Skin of body (tissue), 2 donors: Measurements from ENCODE around the gene RAET1L. TPM values are rescaled to one million over a fixed set of nuclear protein-coding genes. Genes with fewer than 3 reads are reported as not detected.
"Not testable (repeated sequence)": the region's sequence is repeated elsewhere in the genome, so short reads cannot be mapped to it uniquely, and the experiment has no call there.

Experiments
- DNase-seq: peaks from one replicate; lab custom pipeline; 2025; lab: John Stamatoyannopoulos, UW
- total RNA-seq: library from RNA; depleted of rRNA; stranded (reverse); fragments of >200 nt; gene quantifications from one replicate; pipeline ENCODE4 v1.2.3, GENCODE V29; 2014

Gene RAET1L
- total RNA-seq, 1 donor from 2014 or later = 2.8 TPM

DNA sequence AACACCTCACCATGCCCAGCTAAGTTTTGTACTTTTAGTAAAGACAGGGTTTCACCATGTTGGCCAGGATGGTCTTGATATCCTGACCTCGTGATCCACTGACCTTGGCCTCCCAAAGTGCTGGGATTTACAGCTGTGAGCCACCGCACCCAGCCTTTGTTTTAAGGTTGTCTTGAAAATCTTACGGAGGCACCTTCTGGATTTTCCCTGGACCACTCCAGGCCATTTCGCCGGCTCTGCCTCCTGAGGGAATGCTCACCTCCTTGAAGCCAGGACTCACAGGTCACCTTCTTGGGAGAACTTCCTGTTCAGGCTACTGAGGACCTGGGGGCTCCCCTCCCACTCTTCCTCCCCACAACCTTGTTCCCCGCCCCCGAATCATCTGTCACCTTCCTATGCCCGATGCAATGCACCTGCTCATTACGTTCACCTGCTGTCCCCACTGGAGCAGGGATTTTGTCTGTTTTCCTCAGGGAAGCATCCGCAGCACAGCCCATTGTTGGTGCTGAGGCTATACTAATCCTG lies 19.4 kb upstream of the RAET1L start:
- no peak for DNase-seq

DNA sequence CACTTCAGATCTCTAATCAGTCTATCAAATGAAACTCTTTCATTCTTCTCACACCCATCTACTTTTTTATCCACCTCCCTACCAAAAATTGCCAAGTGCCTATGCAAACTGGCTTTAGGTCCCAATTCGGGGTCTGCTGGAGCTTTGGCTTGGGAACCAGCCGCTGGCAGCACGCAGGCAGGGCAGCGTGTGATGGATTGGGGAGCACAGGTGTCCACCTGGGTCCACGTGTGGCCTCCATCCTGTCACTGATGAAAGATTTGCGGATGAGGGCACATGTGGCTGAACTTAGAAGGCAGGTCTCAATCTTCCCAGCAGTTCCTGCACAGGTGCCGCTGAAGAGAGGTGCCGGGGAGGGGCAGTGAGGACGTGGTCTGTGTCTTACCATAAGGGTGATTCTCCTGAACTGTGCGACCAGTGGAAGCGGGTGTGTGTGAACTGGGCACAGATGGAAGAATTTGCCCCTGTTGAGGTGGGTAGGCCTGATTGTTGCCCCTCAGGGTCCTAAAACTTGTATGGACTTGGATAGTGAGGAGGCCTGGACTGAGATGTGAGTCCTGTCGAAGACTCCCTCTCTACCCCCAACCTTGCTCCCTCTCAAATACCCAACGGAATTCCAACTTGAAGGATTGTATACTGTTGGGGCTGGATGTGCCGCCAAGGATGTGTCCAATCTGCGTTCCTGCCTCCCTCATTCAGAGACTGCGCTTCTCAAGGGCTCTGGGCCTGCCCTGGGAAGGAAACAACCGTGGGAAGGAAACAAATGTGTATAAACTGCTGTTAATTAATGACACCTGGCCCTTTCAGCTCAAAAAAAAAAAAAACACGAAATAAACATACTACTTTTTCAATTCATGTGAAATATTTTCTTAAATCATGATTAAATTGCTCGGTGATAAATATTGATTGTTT lies 18.4 kb upstream of the RAET1L start:
- DNase-seq = no peak

DNA sequence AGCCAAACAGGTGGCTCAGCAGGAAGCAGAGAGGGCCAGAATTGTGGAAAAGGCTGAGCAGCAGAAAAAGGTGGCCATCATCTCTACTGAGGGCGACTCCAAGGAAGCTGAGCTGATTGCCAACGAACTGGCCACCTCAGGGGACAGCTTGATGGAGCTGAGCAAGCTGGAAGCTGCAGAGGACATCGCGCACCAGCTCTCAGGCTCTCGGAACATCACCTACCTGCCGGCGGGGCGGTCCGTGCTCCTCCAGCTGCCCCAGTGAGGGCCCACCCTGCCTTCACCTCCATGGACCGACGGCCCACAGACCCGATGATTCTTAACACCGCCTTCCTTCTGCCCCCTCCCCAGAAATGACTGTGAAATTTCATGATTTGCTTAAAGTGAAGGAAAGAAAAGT lies 17.8 kb upstream of the RAET1L start:
- no peak for DNase-seq

DNA sequence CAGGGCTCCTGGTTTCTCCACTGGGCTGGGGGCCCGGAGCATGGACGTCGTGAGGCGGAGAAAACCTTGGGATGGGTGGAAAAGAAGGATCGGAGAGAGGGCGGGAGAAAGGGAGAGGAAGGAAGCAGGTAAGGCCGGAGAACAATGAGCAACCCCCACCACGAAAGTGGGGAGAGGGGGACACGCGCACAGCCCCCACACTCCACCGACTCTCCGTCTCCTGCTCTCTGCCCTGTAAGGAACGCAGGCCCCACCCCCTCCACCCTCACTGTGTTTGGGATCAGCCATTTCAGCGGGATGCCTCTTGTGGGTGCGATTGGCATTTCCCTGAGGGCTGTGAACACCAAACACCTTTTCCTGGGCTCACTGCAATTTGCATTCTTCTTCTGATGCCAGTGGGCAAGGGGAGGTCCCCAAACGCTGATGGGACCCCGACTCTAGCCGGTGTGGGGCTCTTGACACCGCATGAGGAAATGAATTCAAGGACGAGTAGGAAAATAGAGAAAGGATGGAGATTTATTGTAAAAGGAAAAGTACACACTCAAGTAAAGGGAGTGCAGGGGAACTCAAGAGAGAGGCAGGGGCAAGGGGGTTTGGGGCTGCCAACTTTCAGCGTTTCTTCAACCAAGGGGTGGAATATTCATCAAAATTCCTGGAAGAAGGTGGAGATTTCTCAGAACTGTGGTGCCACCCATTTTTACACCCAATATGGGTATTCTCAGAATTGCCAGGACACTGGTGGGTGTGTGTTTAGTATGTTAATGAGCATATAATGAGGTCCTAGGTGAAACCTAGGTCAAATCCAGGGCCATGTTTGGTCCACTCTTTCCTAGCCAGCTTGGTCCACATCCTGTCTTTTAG lies 13.1 kb upstream of the RAET1L start:
- DNase-seq = no peak

DNA sequence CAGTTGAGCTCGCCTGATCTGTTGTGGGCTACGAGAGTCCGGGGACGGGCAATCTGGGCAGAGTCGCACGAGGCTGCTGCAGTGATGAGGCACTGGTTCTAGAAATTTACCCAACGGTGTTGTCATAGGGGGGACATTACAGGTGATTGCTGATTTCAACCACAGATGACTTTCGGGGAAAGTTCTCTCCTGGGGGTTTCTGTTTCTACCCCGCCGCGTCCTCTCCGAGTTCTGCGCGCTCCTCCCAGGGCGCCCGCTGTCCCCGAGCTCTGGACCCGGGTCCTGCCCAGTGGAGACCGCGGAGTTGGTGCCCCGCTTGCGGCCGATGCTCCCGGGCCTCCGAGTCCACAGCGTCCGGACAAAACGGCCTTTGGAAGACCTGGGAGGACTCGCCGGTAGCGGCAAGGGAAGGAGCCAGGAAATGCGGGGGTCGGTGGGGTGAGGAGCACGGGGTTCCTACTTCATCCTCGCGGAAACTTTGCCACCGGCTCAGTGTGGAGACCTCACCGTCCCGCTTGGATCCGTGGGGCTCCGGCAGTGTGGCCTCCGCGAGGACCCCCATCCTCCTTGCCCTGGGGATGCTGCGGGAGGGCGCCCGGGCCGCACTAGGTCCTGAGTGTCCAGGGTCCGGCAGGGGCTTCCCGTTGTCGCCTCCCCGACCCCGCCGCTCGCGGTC lies 12.3 kb upstream of the RAET1L start:
- no peak for DNase-seq

DNA sequence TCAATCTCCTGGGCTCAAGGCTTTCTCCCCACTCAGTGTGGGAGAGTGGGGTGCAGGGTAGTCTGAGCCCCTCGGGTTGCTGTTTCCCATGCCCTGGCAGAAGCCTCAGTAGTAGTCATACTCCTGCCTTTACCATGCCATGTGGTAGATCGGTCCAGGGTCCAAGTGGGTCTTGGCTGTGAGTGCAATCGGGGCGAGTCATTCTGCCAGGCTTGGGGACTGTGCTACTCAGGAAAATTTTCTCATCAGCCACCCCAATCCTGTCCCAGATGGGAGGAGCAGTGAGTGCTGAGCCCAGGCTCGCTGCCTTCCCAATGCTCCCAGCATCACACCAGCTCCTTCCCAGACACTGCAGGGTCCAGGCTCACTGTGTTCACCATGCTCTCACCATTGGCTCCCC lies 10.7 kb upstream of the RAET1L start:
- DNase-seq = no peak

DNA sequence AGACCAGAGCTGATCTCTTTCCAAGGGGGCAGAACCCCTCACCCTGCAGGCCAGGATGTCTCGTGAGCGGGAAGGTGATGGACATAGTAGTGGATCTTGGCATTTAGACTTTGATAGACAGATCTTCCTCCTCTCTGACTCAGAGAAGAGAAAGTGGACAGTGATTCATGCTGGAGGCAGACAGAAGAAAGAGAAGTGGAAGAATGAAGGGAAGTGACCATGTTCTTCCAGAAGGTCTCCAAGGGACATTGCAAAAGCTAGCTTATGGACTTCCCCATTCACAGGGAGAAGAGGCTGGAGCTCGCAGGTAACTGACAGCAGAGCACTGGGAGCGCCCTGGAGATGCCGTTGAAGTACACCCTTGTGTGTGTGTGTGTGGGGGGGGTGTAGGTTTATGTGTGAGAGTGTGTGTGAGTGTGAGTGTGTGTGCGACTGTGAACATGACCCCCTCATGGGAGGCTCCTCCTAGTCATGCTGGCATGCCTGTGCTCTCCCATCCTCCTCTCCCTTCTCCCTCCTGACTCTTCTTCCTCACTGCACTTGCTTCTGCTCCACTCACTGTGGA lies 8.0 kb upstream of the RAET1L start:
- no peak for DNase-seq

DNA sequence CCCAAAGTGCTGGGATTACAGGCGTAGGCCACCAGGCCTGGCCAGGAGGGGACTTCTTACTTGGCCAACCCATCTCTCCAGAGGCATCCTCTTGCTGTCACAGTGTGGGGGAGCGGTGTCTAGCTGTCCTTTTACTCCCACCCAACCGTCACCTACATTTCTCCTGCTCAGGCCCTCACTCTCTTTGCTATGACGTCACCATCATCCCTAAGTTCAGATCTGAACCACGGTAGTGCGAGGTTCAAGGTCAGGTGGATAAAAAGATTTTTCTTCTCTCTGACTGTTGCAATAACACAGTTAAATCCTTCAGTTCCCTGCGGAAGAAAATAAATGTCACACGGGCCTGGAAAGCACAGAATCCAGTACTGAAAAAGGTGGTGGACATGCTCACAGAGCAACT lies 7.3 kb upstream of the RAET1L start:
- DNase-seq = no peak

DNA sequence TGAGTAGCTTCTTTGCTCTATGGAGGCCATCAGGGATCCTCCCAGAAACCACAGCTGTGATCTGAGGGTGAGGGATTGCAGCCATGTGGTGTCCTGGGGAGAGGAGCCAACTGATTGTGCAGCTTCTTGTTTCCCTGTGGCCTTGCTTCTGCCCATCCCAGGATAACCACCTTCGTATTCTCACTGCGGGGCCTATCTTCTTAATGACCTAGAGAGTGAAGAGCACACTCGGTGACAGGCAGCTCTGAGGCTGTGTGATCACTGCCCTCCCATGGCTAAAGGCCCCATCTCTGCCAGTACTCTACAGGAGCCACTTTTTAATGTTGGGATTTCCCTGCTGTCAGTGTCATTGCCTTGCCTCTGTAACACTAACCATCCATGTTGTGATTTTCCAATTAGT lies 5.3 kb upstream of the RAET1L start:
- no peak for DNase-seq

DNA sequence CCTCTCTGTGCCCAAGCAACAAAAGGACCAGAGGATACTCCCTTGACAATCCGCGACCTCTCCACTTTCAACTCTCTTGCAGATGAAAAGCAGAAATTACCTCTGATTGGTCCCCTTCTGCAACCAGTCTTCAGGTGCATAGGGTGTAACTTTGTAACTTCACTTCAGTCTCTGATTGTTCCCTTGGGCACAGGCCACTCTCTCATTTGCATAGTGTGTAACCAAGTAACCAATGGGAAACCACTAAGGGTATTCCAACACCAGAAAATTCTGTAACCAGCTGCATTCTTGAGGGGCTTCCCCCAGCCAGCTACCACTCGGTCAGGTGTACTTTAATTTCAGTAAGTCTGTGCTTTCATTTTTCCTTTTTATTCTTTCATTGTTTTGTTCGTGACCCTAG lies 4.4 kb upstream of the RAET1L start:
- no peak for DNase-seq

DNA sequence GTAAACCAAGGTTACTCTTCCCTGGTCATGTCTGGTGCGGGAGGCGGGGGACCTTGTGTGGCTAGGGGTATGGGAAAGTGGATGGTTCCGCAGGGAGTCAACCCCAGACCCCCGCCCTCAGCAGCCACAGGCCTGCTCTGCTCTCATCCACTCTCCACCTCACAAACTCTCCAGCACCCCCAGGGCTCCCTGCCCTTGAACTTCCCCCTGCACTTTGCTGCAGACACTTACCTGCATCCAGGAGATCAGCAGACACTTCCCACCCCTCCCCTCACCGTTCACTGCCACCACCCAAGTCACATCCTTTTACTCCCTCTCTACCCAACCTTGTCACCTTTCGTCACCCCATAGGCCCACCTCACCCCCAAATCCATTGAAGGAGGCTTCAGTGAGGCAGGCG lies 3.9 kb upstream of the RAET1L start:
- no peak for DNase-seq

DNA sequence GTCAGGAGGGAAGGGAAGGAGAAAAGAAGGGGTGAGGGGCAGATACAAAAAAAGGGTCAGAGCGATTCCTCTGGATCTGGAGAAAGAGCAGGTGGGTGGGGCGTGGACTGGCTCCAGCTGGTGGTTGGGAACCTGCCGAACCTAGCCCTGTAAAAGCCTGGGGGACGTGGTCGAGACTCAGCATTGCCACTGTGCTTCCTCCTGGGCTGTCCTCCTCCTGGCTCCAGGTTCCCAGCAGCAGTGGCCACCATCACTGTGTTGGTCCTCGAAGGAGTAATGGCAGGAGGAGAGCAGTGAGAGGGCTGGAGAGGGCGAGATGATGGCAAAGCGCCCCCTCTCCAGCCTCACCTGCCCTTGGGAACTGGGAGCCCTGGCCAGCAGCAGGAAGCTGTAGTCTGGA lies 3.5 kb upstream of the RAET1L start:
- no peak for DNase-seq

DNA sequence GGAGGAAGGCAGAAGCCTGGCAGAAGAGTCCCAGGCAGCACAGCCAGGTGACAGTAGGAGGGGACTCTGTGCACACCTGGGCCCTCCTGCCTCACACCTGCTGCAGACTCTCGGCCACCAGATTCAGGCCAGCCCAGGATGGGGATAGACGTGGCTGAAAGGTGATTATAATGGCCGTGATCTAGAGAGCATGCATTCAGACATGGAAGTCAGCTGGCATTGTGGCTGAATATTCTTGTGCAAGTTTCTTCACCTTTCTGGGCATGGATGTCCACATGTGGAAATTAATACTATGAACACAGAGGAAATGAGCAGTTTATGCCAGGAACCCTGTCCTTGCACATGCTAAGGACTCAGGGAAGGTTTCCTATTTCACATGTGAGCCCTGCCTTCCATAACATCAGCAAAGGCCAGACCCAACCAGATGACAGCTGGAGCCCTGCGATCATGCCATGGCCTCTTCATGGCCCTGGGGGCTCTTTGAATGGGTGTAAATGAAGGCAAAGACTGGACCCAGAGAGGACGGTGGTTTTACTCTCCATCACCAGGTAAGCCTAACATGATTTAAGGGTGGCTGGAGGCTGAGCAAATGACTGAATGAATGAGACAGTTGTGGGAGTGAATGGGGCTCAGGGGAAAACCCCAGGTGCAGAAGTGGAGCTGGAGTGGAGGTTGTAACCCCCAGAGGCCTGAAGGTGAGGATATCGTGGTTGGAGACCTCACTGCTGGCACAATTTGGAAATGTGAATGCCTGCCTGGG lies 2.7 kb upstream of the RAET1L start:
- DNase-seq = no peak

DNA sequence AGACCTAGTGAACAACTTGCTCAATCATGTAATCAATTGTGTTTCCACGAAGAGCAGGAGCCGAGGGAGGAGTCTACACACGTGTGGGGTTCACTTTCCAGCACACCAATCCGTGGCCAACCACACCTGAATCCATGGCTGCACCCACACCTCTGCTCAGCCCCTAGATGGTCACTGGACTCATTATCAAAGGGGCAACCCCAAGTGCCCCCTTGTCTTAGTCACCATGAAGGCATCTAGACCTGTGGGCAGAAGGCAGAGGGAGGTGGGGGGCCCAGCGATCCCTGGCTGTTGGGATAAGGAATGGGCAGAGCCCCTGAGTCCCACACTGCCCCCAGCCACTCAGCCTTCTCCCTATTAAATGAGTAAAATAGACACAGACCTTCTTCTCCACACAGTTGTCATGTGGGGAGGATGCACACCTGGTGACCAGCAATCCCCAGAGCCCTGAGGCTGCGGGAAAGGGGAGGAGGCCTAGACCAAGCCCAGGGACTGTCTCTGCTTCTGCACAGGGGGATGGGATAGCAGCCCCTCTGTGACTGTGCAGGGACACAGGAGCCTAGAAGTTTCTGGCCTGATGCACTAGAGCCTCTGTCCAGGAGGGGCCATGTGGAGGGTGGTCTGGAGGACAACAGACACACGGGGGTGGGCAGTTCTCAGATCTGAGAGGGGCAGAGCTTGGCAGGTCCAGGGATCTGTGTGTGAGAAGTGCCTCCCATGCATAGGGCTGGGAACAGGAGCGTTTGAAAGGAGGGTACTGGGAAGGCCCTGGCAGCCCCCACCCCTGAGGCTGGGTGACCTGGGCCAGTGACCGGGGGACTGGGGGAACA lies 1.9 kb upstream of the RAET1L start:
- no peak for DNase-seq

DNA sequence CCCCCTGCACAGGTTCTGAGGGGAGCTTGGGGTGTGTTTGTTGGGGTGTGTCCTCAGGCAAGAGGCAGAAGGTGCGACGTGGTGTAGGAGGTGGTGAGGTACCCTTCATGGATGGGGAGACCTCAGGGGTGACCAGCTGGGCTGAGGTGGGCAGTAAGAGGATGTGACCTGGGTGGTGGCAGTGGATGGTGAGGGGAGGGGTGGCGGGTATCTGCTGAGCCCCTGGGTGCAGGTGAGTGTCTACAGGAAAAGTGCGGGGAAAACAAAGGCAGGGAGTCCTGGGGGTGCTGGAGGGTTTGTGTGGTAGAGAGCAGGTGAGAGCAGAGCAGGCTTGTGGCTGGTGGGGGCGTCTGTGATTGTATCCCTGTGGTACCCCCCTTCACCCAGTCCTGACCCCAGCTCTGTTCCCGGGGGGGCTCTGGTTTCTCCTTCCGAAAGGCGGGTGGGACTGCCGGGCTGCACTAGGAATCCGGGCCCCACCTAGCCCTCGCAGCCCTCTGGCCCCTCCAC lies 631 bp downstream of the RAET1L start:
- no peak for DNase-seq

DNA sequence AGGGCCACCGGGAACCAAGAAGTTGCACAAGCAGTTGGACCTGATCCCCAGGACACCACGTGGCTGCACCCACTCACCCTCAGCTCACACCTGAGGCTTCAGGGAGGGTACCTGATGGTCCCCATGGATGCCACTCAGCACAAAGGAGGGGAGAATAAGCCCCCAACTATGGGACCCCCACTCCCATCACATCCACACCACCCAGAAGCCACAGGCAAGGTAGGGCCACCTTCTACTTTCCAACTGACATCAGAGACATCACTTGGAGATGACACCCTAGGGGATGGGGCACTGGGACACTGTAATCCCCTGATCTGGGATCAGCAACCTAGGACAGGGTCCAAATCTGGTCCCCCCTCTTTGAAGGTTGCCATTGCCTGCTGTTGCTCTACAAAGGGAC lies 1.3 kb downstream of the RAET1L start:
- DNase-seq = not testable (repeated sequence)

DNA sequence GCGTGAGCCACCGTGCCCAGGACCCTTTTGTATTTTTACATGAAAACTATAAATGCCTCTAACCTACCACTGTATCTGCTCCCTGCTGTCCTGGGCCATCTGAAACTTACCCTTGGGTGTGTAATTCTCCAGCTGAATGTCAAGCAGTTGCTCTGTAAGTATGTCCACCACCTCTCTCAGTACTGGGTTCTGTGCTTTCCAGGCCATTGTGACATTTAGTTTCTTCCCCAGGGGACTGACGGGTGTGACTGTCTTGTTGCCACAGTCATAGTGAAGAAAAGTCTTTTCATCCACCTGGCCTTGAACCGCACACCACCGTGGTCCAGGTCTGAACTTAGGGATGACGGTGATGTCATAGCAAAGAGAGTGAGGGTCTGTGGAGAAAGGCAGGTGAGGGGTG lies 3.5 kb downstream of the RAET1L start:
- DNase-seq = not testable (repeated sequence)

DNA sequence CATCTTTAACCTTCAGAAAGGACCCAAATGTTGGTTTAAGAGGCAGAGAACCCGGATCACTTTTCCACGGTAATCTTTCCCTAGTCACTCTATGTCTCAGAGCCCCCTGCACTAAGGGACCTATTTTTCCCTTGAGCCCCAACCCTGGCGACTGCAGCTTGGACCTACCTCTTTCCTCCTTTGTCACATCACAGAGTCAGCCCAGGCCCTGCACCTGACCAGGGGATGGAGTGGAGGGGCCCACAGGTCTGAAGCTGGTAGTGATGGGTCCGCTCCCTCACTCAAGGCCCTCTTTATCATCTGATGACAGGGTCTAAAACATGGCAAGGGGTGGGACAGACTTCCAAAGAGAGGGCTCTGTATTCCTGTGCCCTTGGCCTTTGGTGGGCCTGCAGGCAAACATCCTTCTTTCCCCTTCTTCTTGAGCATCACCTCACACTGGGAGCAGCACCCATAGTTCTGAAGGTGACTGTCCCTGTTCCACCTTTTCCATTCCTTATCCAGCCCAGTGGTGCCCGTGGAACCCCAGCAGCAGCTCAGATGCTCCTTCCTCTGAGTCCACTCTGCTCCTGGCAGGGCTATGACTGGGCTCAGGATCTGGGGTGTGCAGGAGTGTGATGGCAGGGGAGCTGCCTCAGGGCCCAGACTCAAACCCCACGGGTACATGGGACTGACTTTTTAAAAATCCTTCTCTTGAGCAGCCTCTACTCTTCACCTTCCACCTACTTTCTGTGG lies 6.3 kb downstream of the RAET1L start:
- DNase-seq = no peak

DNA sequence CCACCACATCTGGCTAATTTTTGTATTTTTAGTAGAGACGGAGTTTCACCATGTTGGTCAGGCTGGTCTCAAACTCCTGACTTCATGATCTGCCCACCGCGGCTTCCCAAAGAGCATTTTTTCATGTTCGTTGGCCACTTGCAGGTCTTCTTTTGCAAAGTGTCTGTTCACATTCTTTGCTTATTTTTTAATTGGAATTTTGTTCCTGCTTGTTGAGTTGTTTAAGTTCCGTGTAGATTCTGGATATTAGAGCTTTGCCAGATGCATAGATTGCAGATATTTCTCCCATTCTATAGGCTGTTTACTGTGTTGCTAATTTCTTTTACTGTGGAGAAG lies 8.2 kb downstream of the RAET1L start:
- not testable (repeated sequence) for DNase-seq
